GM23338 (cell line): ENCODE data around the gene OR8K1. TPM values are rescaled to one million over a fixed set of nuclear protein-coding genes. Genes with fewer than 3 reads are reported as not detected.

Experiments used
- ATAC-seq: fragments of 200-7000 bp; cut with Tn5 transposase; 3 replicates; pipeline ENCODE4 v1.9.1; 2020
- DNase-seq: peaks from one replicate; pipeline ENCODE4 v3.0.0-alpha.2; 2015; ENCODE audit warnings: low spot score
- H2AFZ ChIP-seq: fragments of 200-600 bp; sonication (generic); 2 replicates; pipeline ENCODE4 v1.8.0; 2016; ENCODE audit warnings: antibody characterized with exemption, mild to moderate bottlenecking, moderate library complexity
- H3F3A ChIP-seq: fragments of 200-600 bp; sonication (generic); replicated peaks from 2 replicates; pipeline ENCODE4 v1.8.0; 2017; ENCODE audit warnings: antibody characterized with exemption, mixed run types, low read depth
- H3K27ac ChIP-seq: fragments of 200-600 bp; sonication (generic); 2 replicates; pipeline ENCODE4 v1.6.1; 2016; ENCODE audit warnings: low read depth
- H3K27me3 ChIP-seq: fragments of 200-600 bp; sonication (generic); 2 replicates; pipeline ENCODE4 v1.8.0; 2016; ENCODE audit warnings: mild to moderate bottlenecking, mixed run types, moderate library complexity; ENCODE audit not compliant: insufficient read depth
- H3K36me3 ChIP-seq: fragments of 200-600 bp; sonication (generic); 2 replicates; pipeline ENCODE4 v1.8.0; 2016; ENCODE audit warnings: mild to moderate bottlenecking; ENCODE audit not compliant: insufficient read depth
- H3K4me1 ChIP-seq: fragments of 200-600 bp; sonication (generic); 2 replicates; pipeline ENCODE4 v1.8.0; 2016; ENCODE audit warnings: mild to moderate bottlenecking, moderate library complexity; ENCODE audit not compliant: insufficient read depth
- H3K4me2 ChIP-seq: fragments of 200-600 bp; sonication (generic); 2 replicates; pipeline ENCODE4 v1.7.1; 2017; ENCODE audit warnings: mixed run types
- H3K4me3 ChIP-seq: fragments of 200-600 bp; sonication (generic); 2 replicates; pipeline ENCODE4 v1.6.1; 2016; ENCODE audit warnings: mixed run types
- H3K79me2 ChIP-seq: fragments of 200-600 bp; sonication (generic); replicated peaks from 2 replicates; pipeline ENCODE4 v1.8.0; 2017; ENCODE audit warnings: mild to moderate bottlenecking; ENCODE audit not compliant: insufficient read depth
- H3K9me2 ChIP-seq: fragments of 200-600 bp; sonication (generic); 2 replicates; pipeline ENCODE4 v1.8.0; 2017; ENCODE audit not compliant: insufficient read depth
- H4K20me1 ChIP-seq: fragments of 200-600 bp; sonication (generic); replicated peaks from 2 replicates; pipeline ENCODE4 v1.8.0; 2017; ENCODE audit warnings: mild to moderate bottlenecking; ENCODE audit not compliant: insufficient read depth
- H3K27ac Mint-ChIP-seq: 2 replicates; pipeline ENCODE4 v1.8.0; 2020; ENCODE audit warnings: inconsistent platforms, mild to moderate bottlenecking, moderate library complexity, mixed read lengths
- H3K27me3 Mint-ChIP-seq: 3 replicates; pipeline ENCODE4 v1.8.0; 2022; ENCODE audit warnings: low read depth, mild to moderate bottlenecking, moderate library complexity, mixed read lengths, inconsistent platforms; ENCODE audit not compliant: insufficient read depth, poor library complexity
- H3K36me3 Mint-ChIP-seq: 3 replicates; pipeline ENCODE4 v1.8.0; 2021; ENCODE audit warnings: low read depth, mild to moderate bottlenecking, inconsistent platforms, moderate library complexity, mixed read lengths
- H3K4me1 Mint-ChIP-seq: 3 replicates; pipeline ENCODE4 v1.8.0; 2020; ENCODE audit warnings: mild to moderate bottlenecking, inconsistent platforms, mixed read lengths
- H3K4me3 Mint-ChIP-seq: 3 replicates; pipeline ENCODE4 v1.8.0; 2021; ENCODE audit warnings: moderate library complexity, mild to moderate bottlenecking, inconsistent platforms, mixed read lengths
- H3K9me3 Mint-ChIP-seq: 3 replicates; pipeline ENCODE4 v1.8.0; 2020; ENCODE audit warnings: moderate library complexity, mild to moderate bottlenecking, inconsistent platforms, mixed read lengths
- CREB1 ChIP-seq: fragments of 250-450 bp; sonication (Bioruptor Pico); IDR thresholded peaks from 2 replicates; pipeline ENCODE4 v1.5.0; 2020; ENCODE audit warnings: low read depth, mild to moderate bottlenecking, moderate library complexity
- CTCF ChIP-seq, 2 experiments: fragments of 200-600 bp in 1 of 2; sonication (generic) in 1 of 2; conservative IDR thresholded peaks; 2 replicates each; pipeline versions ENCODE4 v1.5.1 to v1.6.1; 2016 to 2017; ENCODE audit warnings: antibody characterized with exemption in 2 of 2, low read depth in 2 of 2, mild to moderate bottlenecking in 2 of 2, moderate library complexity in 1 of 2
- ETS1 ChIP-seq: IDR thresholded peaks from 2 replicates; pipeline ENCODE4 v1.6.1; 2016; ENCODE audit warnings: antibody characterized with exemption
- EZH2 ChIP-seq: fragments of 200-600 bp; sonication (generic); IDR thresholded peaks from one replicate; pipeline ENCODE4 v1.8.0; 2017; ENCODE audit warnings: antibody characterized with exemption, mild to moderate bottlenecking, low read depth; ENCODE audit not compliant: unreplicated experiment
- EZH2phosphoT487 ChIP-seq: fragments of 200-600 bp; sonication (generic); IDR thresholded peaks from one replicate; pipeline ENCODE4 v1.8.1; 2018; ENCODE audit warnings: antibody characterized with exemption; ENCODE audit not compliant: unreplicated experiment
- JUNB ChIP-seq: IDR thresholded peaks from one replicate; pipeline ENCODE4 v1.6.1; 2016; ENCODE audit warnings: antibody characterized with exemption; ENCODE audit not compliant: unreplicated experiment
- NANOG ChIP-seq: IDR thresholded peaks from 2 replicates; pipeline ENCODE4 v1.6.1; 2016; ENCODE audit warnings: antibody characterized with exemption, borderline replicate concordance
- POLR2AphosphoS5 ChIP-seq: IDR thresholded peaks from 2 replicates; pipeline ENCODE4 v1.6.1; 2016; ENCODE audit warnings: antibody characterized with exemption, low read depth
- REST ChIP-seq: IDR thresholded peaks from one replicate; pipeline ENCODE4 v1.6.1; 2018; ENCODE audit warnings: antibody characterized with exemption; ENCODE audit not compliant: unreplicated experiment
- STAT1 ChIP-seq: IDR thresholded peaks from one replicate; pipeline ENCODE4 v1.6.1; 2016; ENCODE audit warnings: antibody characterized with exemption; ENCODE audit not compliant: unreplicated experiment
- ZNF114 ChIP-seq: fragments of 250-450 bp; sonication (Bioruptor Pico); IDR thresholded peaks from 2 replicates; pipeline ENCODE4 v1.5.0; 2020; ENCODE audit warnings: mild to moderate bottlenecking, moderate library complexity
- ZNF331 ChIP-seq: fragments of 250-450 bp; sonication (Bioruptor Pico); IDR thresholded peaks from 2 replicates; pipeline ENCODE4 v1.5.0; 2020; ENCODE audit warnings: low read depth, mild to moderate bottlenecking, moderate library complexity
- ZNF462 ChIP-seq: fragments of 250-450 bp; sonication (Bioruptor Pico); IDR thresholded peaks from 2 replicates; pipeline ENCODE4 v1.5.0; 2020; ENCODE audit warnings: mild to moderate bottlenecking, moderate library complexity
- polyA plus RNA-seq: library from polyadenylated mRNA; unstranded; fragments of >200 nt; fragmentation: Nextera tagmentation; extraction: Ambion mirVana; gene quantifications from 2 replicates; pipeline ENCODE4 v1.2.1, GENCODE V29; 2016
- total RNA-seq: library from RNA; depleted of rRNA; stranded (reverse); fragments of >200 nt; shearing (Covaris generic); gene quantifications from 2 replicates; pipeline ENCODE4 v1.2.3, GENCODE V29; 2014

Gene OR8K1
- total and polyA plus RNA-seq, 2 experiments from 2014 or later = not detected

- H3K9me3 Mint-ChIP-seq = peaks cover 20% of the 10 kb centered on the region; the same call in 2 of the 3 replicates
- ATAC-seq = no peak
- no peak overlapping the region for H3K4me3 ChIP-seq
- no peaks in the 10 kb centered on the region for H3K36me3 ChIP-seq
- no peaks in the 10 kb centered on the region for H3K27me3 ChIP-seq
- no peaks in the 10 kb centered on the region for H3K4me1 ChIP-seq
- peaks cover 16% of the 10 kb centered on the region; the same call in 1 of the 2 replicates for H3K9me2 ChIP-seq
- no peak for DNase-seq
- no peak overlapping the region for H2AFZ ChIP-seq
- no peak overlapping the region for H3K27ac Mint-ChIP-seq
- H3K4me2 ChIP-seq = no peak overlapping the region
- H3K4me1 Mint-ChIP-seq = no peaks in the 10 kb centered on the region
- TF ChIP-seq ZNF331 (CRISPR knock-in tag) = no peak
- no peak for TF ChIP-seq STAT1
- TF ChIP-seq ZNF462 (CRISPR knock-in tag) = no peak
- TF ChIP-seq ZNF114 = no peak
- no peak for TF ChIP-seq EZH2
- no peak for TF ChIP-seq CTCF (conservative IDR thresholded peaks at IDR 0.05; ENCODE audit: low read depth in 2 of 2)
- TF ChIP-seq CREB1 (CRISPR knock-in tag) = no peak
- no peak for TF ChIP-seq REST
- TF ChIP-seq EZH2phosphoT487 = no peak
- no peak for TF ChIP-seq NANOG
- TF ChIP-seq ETS1 = no peak
- TF ChIP-seq POLR2AphosphoS5 = no peak
- TF ChIP-seq JUNB = no peak
- no peaks in the 10 kb centered on the region for H3K79me2 ChIP-seq
- 0 out of 3 replicates have a peak, but pooled peaks cover 5% of the 10 kb centered on the region for H3K36me3 Mint-ChIP-seq
- H3F3A ChIP-seq = no peaks in the 10 kb centered on the region
- no peak overlapping the region for H3K27ac ChIP-seq
- H3K27me3 Mint-ChIP-seq = no peaks in the 10 kb centered on the region
- no peaks in the 10 kb centered on the region for H4K20me1 ChIP-seq
- H3K4me3 Mint-ChIP-seq = no peak overlapping the region
Measured at GRCh38 chr11:56307836-56308235, 38.0 kb upstream of the OR8K1 start.
